CD4-positive, alpha-beta T cell treated with Interleukin-21 for 1 hour (primary cell): ENCODE data around the gene CTDSP2.
"Not testable (repeated sequence)": the region's sequence is repeated elsewhere in the genome, so short reads cannot be mapped to it uniquely, and the experiment has no call there.

ENCODE experiments used
- DNase-seq: peaks from one replicate; pipeline ENCODE4 v3.0.0-alpha.2; 2020

The CTDSP2 gene

DNA sequence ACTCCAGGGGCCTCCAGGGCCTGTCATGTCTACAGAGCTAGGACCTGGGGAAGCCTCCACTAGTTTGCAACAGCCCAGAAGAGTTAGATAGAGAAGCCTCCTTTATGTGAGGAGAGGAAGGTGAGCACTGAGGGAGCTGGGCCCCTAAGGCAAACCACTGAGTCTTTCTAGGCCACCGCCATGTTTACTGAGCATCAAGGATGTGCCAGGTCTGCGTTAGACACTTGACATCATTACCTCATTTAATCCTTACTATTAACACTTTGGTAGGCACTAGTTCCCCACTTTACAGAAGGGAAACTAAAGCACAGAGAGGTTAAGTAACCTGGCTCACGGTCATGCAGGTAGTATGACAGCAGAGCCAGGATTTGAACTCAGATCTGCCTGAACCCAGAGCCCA lies 12.9 kb downstream of the CTDSP2 start:
- DNase-seq, result no peak

GRCh38 chr12:57832966-57833365 lies 13.6 kb downstream of the CTDSP2 start:
- no peak for DNase-seq

DNA sequence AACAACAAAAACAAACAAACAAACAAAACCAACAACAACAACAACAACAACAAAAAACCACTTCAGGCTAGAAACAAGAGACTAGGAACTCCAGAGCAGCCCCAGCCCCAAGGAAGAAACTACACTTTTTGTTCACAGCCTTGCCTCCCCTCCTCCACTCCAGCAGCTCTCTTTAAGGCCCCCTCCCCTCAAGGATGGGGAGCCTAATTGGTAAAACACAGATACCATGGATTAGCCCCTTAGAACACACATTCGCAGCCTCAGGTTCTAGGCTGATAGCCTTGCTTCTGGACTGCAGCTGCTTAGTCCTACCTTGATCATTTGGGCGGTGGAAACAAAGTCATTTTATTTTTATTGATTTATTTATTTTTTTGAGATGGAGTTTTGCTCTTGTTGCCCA lies 16.1 kb downstream of the CTDSP2 start:
- DNase-seq, result no peak

DNA sequence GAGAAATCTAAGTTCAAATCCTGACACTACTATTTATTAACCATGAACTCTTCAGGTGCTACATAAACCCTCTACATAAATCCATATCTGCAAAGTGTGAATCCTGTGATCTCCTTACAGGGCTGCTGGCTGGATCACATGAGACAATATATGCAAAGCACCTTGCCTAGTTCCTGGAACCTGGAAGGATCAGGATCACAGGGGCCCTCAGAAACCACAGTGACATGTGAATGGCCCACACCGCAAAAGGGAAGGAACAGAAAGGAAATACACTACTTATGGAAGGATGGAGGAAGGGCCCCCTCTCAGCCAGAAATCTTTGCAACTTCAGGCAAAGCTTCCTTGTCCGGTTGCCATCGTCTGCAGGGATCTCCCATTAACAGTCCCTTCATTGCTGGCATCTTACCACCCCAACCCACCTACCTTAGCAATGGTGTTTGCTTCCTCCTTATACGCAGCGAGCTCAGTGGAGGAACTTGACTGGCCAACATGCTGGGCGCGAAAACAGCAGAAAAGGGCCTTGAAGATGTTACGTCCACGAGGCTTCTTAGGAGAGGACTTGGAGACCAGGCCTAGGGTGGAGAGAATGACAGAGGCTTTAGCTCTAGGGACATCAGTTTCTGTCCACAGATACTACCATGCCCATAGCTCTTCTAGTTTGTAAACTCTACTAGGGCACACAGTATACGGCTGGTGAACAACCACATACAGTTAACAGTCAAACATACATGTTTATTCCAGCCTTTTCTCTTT lies 17.3 kb downstream of the CTDSP2 start:
- DNase-seq, result no peak

DNA sequence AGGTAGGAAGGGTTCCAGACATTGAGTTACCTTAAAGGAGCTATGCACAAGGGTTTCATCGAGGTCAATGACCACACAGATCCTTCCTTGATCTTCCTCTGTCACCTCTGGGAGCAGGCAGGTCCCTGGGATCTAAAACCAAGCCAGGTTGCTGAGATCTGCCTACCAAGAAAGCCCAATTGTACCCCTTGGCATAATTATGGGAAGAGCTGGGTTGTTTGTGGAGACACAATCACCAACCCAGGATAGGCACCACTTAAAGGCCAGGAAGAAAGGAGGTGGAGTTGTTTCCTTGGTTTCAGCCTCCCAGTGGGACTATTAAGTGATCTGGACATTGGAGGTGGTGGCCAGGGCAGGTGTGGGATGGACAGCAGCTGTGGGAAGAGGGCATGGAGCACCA lies 19.6 kb downstream of the CTDSP2 start:
- DNase-seq, result no peak

DNA sequence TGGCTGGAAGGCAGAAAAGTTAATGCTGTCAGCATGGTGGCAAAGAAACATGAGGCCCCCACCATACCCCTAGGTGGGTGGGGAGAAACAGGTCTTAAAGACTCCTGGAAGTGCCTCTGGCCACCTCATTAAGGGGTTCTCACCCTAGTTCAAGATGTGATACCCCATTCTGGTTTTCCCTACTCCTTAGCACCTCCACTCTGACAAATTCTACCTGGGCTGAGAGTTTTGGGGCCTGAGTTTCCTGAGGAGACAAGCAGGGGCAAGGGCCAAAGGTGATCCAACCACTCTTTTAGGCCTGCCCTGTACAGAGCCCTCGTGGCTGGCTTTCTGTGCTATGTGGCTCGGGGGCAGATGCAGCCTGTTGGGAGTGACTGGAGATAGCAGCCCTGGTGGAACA lies 20.1 kb downstream of the CTDSP2 start:
- DNase-seq, result no peak

DNA sequence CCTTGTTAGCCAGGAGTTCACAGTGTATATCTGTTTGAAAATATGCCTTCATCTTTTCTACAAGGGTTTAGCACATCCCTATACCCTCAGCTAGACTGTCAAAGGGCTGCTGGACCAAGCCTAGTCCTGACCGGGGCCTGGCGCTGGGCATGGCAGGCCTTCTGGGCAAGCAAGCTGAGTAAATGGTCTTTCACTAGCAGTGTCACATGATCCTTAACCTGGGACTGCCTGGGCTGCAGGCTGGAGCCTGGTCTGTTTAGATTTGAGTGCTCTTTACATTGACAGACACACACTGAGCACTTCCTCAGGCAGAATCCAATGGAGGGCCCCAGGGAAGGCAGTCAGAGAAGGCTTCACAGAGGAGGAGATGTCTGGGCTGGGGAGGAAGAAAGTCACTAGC lies 21.1 kb downstream of the CTDSP2 start:
- DNase-seq, result no peak

DNA sequence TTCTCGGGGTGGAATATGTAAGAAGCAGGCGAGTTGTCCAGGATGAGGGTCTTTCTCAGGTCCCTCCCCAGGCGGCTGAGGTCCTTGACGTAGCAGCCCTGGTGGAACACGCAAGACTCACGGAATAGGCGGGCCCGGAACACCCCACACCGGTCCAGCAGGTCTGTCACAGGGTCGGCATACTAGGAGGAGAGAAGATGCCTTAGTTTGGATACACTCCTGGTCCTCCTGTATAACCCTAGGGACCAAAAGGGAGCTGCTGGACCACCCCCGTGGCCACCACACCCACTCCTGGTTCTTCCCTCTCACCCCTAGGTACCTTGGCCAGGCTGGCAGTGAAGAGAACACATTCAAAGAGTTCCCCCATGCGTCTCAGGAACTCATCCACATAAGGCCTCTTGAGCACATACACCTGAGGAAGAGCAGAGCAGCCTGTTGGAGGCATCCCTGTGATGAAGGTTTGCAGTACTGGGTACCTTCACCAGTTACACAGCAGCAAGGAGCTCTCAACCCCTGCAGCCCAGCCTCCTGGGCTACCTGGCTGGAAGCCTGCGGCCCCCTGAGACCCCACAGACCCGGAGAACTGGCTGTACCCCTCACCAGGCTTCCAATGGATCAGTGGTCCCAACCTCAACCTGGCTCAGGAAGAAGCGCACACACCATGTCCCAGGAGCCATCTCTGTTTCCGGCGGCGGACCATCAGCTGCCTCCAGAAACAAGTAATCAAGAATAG lies 22.5 kb downstream of the CTDSP2 start:
- no peak for DNase-seq

DNA sequence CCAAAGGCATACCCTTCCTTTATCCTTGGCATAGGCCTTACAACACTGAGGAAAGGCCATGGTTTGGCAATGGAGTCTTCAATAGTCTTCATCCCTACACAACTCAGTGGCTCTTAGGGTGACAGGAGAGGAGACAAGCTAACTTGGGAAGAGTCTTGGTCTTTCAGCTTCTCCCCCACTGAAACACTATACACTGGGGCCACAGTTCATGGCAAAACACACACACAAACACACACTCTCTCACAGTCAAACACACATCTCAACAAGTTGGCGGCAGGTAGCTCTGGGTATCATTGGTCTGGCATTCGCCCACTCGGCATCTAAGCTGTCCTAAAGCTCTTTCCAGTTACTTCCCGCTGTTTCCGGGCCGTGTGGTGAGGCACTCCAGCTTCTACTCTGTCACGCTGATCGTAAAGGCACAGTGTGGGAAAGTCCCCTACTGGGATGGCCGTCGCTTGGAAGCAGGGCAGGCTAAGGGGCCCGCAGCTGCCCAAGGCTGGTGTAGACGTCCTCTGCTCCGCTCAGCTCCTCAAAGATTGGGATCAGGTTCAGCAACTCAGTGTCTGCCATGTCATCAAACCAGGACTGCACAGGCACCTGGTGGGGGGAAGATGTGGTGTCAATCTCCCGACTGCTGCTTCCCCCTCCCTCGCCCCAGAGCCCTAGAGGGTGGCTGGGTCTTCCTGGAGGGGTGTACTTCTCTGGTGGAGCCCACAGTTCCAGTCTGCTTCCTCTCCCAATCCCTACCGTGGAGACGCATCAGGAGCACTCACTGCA lies 23.2 kb downstream of the CTDSP2 start:
- DNase-seq, result no peak

DNA sequence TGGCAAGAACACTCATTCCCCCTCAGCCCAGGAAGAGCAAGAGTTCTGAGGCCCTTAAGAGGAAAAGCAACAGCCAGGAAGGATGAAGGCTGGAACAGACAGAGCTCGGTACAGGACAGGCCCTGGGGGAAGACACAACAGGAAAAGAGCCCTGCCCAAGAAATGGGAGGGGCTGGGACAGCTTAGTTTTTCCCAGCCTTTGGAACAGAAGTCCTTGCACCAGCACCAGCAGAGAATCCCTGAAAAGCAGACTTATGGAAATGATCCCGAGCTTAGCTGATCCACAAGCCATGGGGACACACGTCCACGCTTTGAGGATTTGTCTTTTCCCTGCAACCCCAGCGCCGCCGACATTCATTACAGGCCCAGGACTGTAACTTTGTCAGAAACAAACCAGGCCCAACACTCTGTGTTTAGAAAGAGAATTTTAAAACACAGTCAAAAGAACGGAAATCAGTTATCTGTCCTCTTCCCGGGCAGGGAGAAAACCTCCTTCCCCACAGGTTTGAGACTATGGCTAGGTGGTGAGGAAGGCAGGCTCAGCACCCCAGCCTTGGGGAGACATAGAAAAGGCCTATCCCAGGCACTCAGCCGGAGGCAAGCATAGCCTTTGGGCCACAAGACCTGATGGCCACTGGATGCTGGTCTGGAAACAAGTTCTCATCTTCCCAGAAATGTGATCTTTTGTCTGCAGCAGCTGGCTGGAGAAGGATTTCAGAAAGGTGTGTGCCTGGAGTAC lies 24.0 kb downstream of the CTDSP2 start:
- no peak for DNase-seq

DNA sequence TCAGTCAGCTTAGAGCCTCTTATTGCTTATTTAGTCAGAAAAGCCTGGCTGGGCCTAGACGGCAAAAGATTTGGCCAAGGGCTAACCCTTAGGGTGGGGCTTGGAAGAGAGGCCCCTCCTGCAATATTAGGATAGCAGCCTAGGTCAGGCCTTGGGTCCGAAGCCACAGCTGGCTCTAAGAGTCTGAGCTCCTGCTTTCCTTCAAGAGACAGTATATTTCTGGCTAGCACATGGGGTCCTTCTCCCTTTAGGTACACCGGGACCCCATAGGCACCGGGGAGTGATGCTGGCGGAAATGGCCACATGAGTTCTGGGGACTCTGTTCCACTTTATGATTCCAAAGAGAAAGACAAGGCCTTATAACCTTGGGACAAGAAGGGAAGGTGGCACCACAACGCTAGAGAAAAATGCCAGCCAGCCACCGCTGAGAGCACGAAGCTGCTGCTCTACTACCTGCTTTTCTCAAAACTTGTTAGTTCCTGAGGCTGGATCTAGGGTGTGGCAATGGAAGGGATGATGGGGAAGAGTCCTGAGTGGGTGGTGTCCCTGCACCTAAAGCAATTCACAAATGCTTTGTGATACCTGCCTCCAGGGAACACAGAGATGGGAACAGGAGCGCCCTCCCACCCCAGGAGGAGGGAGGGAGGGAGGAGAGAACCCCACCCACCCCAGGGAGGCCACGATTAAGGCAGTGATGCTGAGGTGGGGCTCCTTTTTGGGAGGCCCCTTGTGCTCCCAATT lies 24.9 kb downstream of the CTDSP2 start:
- no peak for DNase-seq

GRCh38 chr12:57821015-57821414 lies 25.5 kb downstream of the CTDSP2 start:
- DNase-seq, result not testable (repeated sequence)

- DNase-seq, result not testable (repeated sequence)
Measured at GRCh38 chr12:57820119-57820518, 26.4 kb downstream of the CTDSP2 start.

DNA sequence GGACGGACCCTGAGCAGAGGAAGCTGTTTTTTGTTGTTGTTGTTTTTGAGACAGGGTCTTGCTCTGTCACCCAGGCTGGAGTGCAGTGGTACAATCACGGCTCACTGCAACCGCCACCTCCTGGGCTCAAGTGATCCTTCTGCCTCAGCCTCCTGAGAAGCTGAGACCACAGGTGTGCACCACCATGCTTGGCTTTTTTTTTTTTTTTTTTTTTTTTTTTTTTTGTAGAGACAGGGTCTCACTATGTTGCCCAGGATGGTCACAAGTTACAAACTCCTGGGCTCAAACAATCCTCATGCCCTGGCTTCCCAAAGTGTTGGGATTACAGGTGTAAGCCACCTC lies 28.6 kb downstream of the CTDSP2 start:
- not testable (repeated sequence) for DNase-seq

DNA sequence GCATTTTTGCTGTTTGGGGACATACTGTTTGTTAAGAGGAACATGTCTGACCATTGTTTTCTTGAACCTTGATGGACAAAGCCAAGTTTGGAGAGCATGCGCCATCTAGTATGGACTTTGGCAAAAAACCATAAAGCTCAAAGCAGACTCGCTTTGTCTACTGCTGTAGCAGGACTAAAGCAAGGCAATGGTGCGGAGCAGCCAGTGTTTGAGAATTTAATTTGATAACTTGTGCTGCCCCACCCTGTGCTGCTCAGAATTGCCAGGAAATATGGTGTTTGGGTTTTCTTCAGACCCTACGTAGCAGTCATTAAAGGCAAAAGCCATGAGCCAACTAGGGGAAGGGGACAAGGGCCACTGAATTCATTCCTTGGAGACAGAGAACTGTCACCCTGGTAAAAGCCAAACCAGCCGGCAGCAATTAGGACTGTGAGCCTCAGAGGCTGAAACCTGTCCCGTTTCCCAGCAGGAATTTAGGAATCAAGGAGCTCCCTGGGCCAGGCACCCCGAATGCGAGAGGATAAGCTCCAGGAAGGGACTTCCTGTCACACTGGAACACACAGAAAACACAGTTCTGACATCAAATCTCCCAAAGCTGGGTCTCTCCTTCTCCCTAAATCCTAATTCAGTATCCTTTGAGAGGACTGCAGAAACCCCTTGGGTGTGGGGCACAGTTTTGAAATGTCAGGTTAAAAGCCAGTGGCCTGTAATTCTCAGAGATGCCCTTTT lies 29.1 kb downstream of the CTDSP2 start:
- DNase-seq, result no peak

GRCh38 chr12:57816855-57817151 lies 29.7 kb downstream of the CTDSP2 start:
- no peak for DNase-seq

DNA sequence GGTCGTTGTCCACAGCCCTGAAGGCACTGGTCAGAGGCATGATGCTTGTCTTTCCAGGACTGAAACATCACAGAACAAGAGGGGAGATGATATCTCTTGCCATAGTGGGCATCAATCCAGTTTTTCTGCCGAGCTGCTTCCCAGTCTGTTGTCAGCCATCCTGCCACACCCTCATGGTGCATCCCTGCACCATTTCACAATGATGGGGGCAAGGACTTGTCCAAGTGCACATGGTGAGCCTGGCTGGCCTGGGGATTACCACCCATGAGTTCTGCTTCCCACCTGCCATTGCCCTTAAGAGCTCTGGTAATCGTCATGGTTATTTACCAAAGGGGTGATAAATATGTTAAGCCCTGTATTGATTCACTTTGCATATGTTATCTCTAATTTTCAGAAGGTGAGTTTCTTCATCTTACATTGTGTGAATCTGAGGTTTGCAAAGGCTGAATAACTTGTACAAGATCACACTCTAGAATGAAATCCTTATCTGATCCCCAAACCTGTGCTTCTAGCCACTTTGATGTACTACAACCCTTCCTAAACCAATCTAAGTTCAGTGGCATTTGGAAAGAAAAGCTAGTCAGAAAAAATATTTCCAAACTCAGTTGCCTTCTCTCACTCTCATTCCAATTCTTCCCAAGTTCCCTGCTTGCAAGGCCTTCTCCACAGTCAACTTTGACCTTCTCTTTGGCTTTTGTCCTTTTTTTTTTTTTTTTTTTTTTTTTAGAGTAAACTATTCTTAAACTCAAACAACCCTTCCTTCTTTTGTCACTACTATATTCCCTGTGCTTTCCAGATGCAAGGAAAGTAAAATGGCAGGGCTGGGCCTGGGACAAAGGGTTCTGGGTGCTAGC lies 30.3 kb downstream of the CTDSP2 start:
- no peak for DNase-seq

GRCh38 chr12:57815177-57816000 lies 31.1 kb downstream of the CTDSP2 start:
- DNase-seq, result no peak

DNA sequence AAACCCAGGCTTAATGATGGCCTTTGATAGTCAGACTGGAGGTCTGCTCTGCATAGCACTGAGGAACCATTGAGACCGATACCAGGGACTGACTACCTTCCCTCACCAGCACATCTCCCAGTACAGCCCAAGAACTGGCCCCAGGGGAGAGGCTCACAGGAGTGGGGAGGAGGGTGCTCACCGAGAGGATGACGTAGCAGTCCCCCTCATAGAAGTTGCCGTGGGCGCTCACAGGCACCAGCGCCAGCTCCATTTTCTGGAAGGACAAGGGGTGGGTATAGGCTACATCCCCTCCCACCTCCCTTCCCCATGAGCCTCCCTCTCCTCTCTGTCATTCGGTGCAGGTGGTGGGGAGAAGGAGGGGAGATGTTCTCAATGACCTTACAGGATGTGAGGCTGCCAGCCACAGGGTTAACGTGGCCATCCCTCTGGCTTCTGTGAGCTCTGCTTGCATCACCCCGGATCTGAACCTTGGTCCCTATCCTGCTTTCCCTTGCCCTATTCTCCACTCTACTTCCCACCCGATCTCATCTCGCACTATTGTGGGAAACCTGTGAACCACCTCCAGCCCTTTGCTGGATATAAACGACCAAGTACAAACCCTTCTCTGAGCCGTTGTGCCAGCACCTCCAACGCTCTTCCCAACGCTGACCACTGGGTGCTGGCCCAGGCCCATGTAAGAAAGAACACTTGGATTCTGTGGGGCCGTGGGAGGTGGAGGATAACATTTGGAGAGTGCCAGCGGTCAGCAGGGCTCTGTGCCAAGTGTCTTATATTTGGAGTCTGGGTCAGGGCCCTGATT lies 32.4 kb downstream of the CTDSP2 start:
- no peak for DNase-seq
